HCT116 (cell line): ENCODE measurements around the gene SCTR. TPM values are rescaled to one million over a fixed set of nuclear protein-coding genes. Genes with fewer than 3 reads are reported as not detected.
A peak's percentile ranks its signal among the peaks of the same experiment; 100 is the strongest.

Experiments
- ATAC-seq: fragments of 200-7000 bp; cut with Tn5 transposase; 2 replicates; pipeline ENCODE4 v1.9.1; 2020; ENCODE audit warnings: mild to moderate bottlenecking, moderate library complexity
- BruUV-seq: library from RNA; stranded (reverse); fragments of 400-500 nt; replicated peaks from 2 replicates; lab custom pipeline; 2021; lab: Mats Ljungman, UMichigan
- CTCF ChIA-PET: fragments of 300-600 bp; sonication (Branson Sonifier 250); formaldehyde crosslinking; loops from one replicate; lab custom pipeline; 2021; ENCODE audit warnings: antibody characterized with exemption; lab: Charles Lee
- POLR2A ChIA-PET: fragments of 300-600, 350-600 bp; sonication (Branson Sonifier 250); formaldehyde crosslinking; loops from one replicate; lab custom pipeline; 2021; ENCODE audit warnings: antibody characterized with exemption; lab: Charles Lee
- RAD21 ChIA-PET, 2 experiments: fragments of 300-600 bp; sonication (Branson Sonifier 250); formaldehyde crosslinking; loops; one replicate each; lab custom pipeline; 2023; ENCODE audit warnings: low total read pairs in 2 of 2; ENCODE audit not compliant: uncharacterized antibody in 2 of 2, unreplicated experiment in 2 of 2, low non-redundant PET in 1 of 2; lab: Charles Lee
- DNase-seq: peaks from one replicate; pipeline ENCODE4 v3.0.0-alpha.2; 2010; ENCODE audit warnings: low read depth, low spot score
- H2AFZ ChIP-seq: fragments of 200-600 bp; shearing (Covaris generic), sonication (generic); 2 replicates; pipeline ENCODE4 v1.6.1; 2017; ENCODE audit warnings: low read depth, mixed run types, mixed read lengths, antibody characterized with exemption, low read length; ENCODE audit not compliant: poor library complexity, severe bottlenecking
- H3K27ac ChIP-seq: 2 replicates; pipeline ENCODE4 v1.5.1; 2012; ENCODE audit warnings: low read depth, low read length
- H3K27me3 ChIP-seq: fragments of 200-600 bp; sonication (generic); 2 replicates; pipeline ENCODE4 v1.6.1; 2016; ENCODE audit warnings: mixed run types, low read length, mixed read lengths; ENCODE audit not compliant: insufficient read depth
- H3K36me3 ChIP-seq, 2 experiments: fragments of 200-500 bp in 1 of 2; fragments of 200-600 bp in 1 of 2; sonication (Bioruptor generic) in 1 of 2; sonication (generic) in 1 of 2; 2 replicates each; pipeline versions ENCODE4 v1.5.1 to v1.6.1; 2014 to 2016; ENCODE audit warnings: low read length in 2 of 2, inconsistent platforms in 1 of 2, mixed read lengths in 1 of 2, mixed run types in 1 of 2; ENCODE audit not compliant: insufficient read depth in 2 of 2, control insufficient read depth in 1 of 2
- H3K4me1 ChIP-seq, 2 experiments: fragments of 200-600 bp in 1 of 2; sonication (generic) in 1 of 2; 2 replicates each; pipeline versions ENCODE4 v1.5.1 to v1.6.1; 2012 to 2017; ENCODE audit warnings: low read length in 2 of 2, inconsistent platforms in 1 of 2, mild to moderate bottlenecking in 1 of 2, mixed read lengths in 1 of 2, mixed run types in 1 of 2, moderate library complexity in 1 of 2; ENCODE audit not compliant: insufficient read depth in 2 of 2, control insufficient read depth in 1 of 2
- H3K4me2 ChIP-seq: fragments of 200-600 bp; sonication (generic); 2 replicates; pipeline ENCODE4 v1.6.1; 2017; ENCODE audit warnings: mixed run types, low read length, mixed read lengths
- H3K4me3 ChIP-seq, 2 experiments: fragments of 200-600 bp in 1 of 2; sonication (generic) in 1 of 2; replicated peaks in 1 of 2; 2 replicates each; pipeline ENCODE4 v1.5.1; 2011 to 2016; ENCODE audit warnings: low read length in 2 of 2, control low read depth in 1 of 2, low read depth in 1 of 2, mild to moderate bottlenecking in 1 of 2, mixed read lengths in 1 of 2, mixed run types in 1 of 2
- H3K79me2 ChIP-seq: fragments of 200-600 bp; sonication (generic); 2 replicates; pipeline ENCODE4 v1.6.1; 2017; ENCODE audit warnings: mild to moderate bottlenecking, mixed run types, low read length, moderate library complexity, mixed read lengths; ENCODE audit not compliant: insufficient read depth
- H3K9ac ChIP-seq: fragments of 200-600 bp; sonication (generic); 2 replicates; pipeline ENCODE4 v1.6.1; 2016; ENCODE audit warnings: low read length, mixed read lengths
- H3K9me2 ChIP-seq: fragments of 200-600 bp; sonication (generic), shearing (Covaris generic); 2 replicates; pipeline ENCODE4 v1.6.1; 2017; ENCODE audit warnings: mixed run types, mild to moderate bottlenecking, moderate library complexity; ENCODE audit not compliant: insufficient read depth
- H3K9me3 ChIP-seq, 2 experiments: fragments of 200-500 bp in 1 of 2; fragments of 200-600 bp in 1 of 2; sonication (Bioruptor generic) in 1 of 2; sonication (generic) in 1 of 2; 2 replicates each; pipeline ENCODE4 v1.6.1; 2014 to 2017; ENCODE audit warnings: low read length in 2 of 2, mixed read lengths in 2 of 2, inconsistent platforms in 1 of 2, low read depth in 1 of 2, mild to moderate bottlenecking in 1 of 2, mixed run types in 1 of 2, moderate library complexity in 1 of 2; ENCODE audit not compliant: control insufficient read depth in 1 of 2, insufficient read depth in 1 of 2
- H4K20me1 ChIP-seq: fragments of 200-600 bp; sonication (generic), shearing (Covaris generic); 2 replicates; pipeline ENCODE4 v1.6.1; 2017; ENCODE audit warnings: mixed run types, mild to moderate bottlenecking, moderate library complexity; ENCODE audit not compliant: insufficient read depth
- CTCF ChIP-seq, 3 experiments: fragments of 200-600 bp in 1 of 3; sonication (generic) in 1 of 3; IDR thresholded peaks in 2 of 3; conservative IDR thresholded peaks in 1 of 3; 2 replicates each; pipeline ENCODE4 v1.5.1; 2012 to 2017; ENCODE audit warnings: low read depth in 2 of 3, low read length in 2 of 3, antibody characterized with exemption in 1 of 3, borderline replicate concordance in 1 of 3, control low read depth in 1 of 3, mild to moderate bottlenecking in 1 of 3, mixed read lengths in 1 of 3, mixed run types in 1 of 3, moderate library complexity in 1 of 3; ENCODE audit not compliant: insufficient read depth in 1 of 3
- EZH2 ChIP-seq: fragments of 200-600 bp; sonication (generic); IDR thresholded peaks from 2 replicates; pipeline ENCODE4 v1.6.1; 2017; ENCODE audit warnings: antibody characterized with exemption, mixed run types
- JUND ChIP-seq: IDR thresholded peaks from 2 replicates; pipeline ENCODE4 v1.6.1; 2012
- RAD21 ChIP-seq: IDR thresholded peaks from 2 replicates; pipeline ENCODE4 v1.6.1; 2012; ENCODE audit warnings: low read depth, mild to moderate bottlenecking
- TCF7L2 ChIP-seq: IDR thresholded peaks from 2 replicates; pipeline ENCODE4 v1.7.0; 2011; ENCODE audit warnings: borderline replicate concordance, inconsistent platforms; ENCODE audit not compliant: insufficient read depth, insufficient read length; ENCODE audit errors: extremely low read depth
- ZBTB33 ChIP-seq: IDR thresholded peaks from 2 replicates; pipeline ENCODE4 v1.6.1; 2011; ENCODE audit warnings: mild to moderate bottlenecking, low read length, moderate library complexity; ENCODE audit not compliant: insufficient replicate concordance; ENCODE audit errors: extremely low read depth
- ZFX ChIP-seq: fragments of 450-650 bp; IDR thresholded peaks from 2 replicates; pipeline ENCODE4 v1.6.1; 2017
- intact Hi-C: fragments of 100-400 bp; cut with micrococcal nuclease; formaldehyde crosslinking; loops from 2 replicates; pipeline ENCODE4 v1.10.0; 2022
- total RNA-seq: library from RNA; stranded (reverse); gene quantifications from one replicate; pipeline ENCODE4 v1.2.1, GENCODE V29; 2021; ENCODE audit not compliant: unreplicated experiment

SCTR gene
- total RNA-seq, 1 experiment from 2014 or later: not detected

- Histone ChIP-seq H3K4me1 (no peaks in the 10 kb centered on the region), H3K4me2 (no peak overlapping the region), H3K9ac (no peak overlapping the region), H3K9me3 (no peaks in the 10 kb centered on the region), H3K79me2 (no peaks in the 10 kb centered on the region), H2AFZ (no peak overlapping the region), H4K20me1 (no peaks in the 10 kb centered on the region), H3K36me3 (no peaks in the 10 kb centered on the region), H3K27me3 (no peaks in the 10 kb centered on the region), H3K9me2 (no peaks in the 10 kb centered on the region), H3K4me3 (no peak overlapping the region), H3K27ac (no peak overlapping the region)
- RAD21 ChIA-PET: no interaction called here
- DNase-seq: peak; percentile 52
- TF ChIP-seq ZFX (no peak), TCF7L2 (no peak), JUND (no peak), ZBTB33 (no peak), CTCF (IDR thresholded peaks at IDR 0.05 in 2 of 3, conservative IDR thresholded peaks at IDR 0.05 in 1 of 3; ENCODE audit: borderline replicate concordance in 1 of 3, insufficient read depth in 1 of 3, low read depth in 2 of 3, low read length in 2 of 3) (peak; percentile 62 to 95 (median 82)), EZH2 (no peak), RAD21 (peak; percentile 96)
- CTCF ChIA-PET: interaction anchor here (2.0 to 3.0 kb wide), 2 partner anchors 68 to 69 kb away, joined by 10 to 16 read pairs; no protein-coding TSS in a partner anchor
- BruUV-seq: no TSS peak
- intact Hi-C loops: loop anchor here (1.0 kb wide), 2 partner anchors 69 to 253 kb away; no protein-coding TSS in a partner anchor
- peak; percentile 90 for ATAC-seq
- POLR2A ChIA-PET: no interaction called here
These were observed 116.7 kb downstream of the SCTR start for GRCh38 chr2:119407430-119408220.
